ENCODE data around the gene HS6ST3.

HS6ST3 gene

GRCh38 chr13:96780105-96780504 is 690.2 kb downstream of the HS6ST3 start:
- DNase-seq (ENCODE audit: low read depth in 2 of 2, low spot score in 1 of 2) = no peak

- DNase-seq (ENCODE audit: low read depth in 2 of 2, low spot score in 1 of 2) = no peak
These were observed 691.2 kb downstream of the HS6ST3 start for GRCh38 chr13:96781141-96781540.

GRCh38 chr13:96782186-96782585 is 692.3 kb downstream of the HS6ST3 start:
- DNase-seq (ENCODE audit: low read depth in 2 of 2, low spot score in 1 of 2) = no peak

GRCh38 chr13:96783057-96783456 is 693.1 kb downstream of the HS6ST3 start:
- DNase-seq (ENCODE audit: low read depth in 2 of 2, low spot score in 1 of 2) = no peak

GRCh38 chr13:96783511-96783910 is 693.6 kb downstream of the HS6ST3 start:
- no peak for DNase-seq (ENCODE audit: low read depth in 2 of 2, low spot score in 1 of 2)

- DNase-seq (ENCODE audit: low read depth in 2 of 2, low spot score in 1 of 2) = no peak
These were observed 696.1 kb downstream of the HS6ST3 start for GRCh38 chr13:96785986-96786385.

- no peak for DNase-seq (ENCODE audit: low read depth in 2 of 2, low spot score in 1 of 2)
These were observed 702.3 kb downstream of the HS6ST3 start for GRCh38 chr13:96792188-96792587.

- no peak for DNase-seq (ENCODE audit: low read depth in 2 of 2, low spot score in 1 of 2)
These were observed 703.0 kb downstream of the HS6ST3 start for GRCh38 chr13:96792736-96793403.

GRCh38 chr13:96793404-96793755 is 703.5 kb downstream of the HS6ST3 start:
- no peak for DNase-seq (ENCODE audit: low read depth in 2 of 2, low spot score in 1 of 2)

- no peak for DNase-seq (ENCODE audit: low read depth in 2 of 2, low spot score in 1 of 2)
These were observed 704.8 kb downstream of the HS6ST3 start for GRCh38 chr13:96794669-96795068.

- no peak for DNase-seq (ENCODE audit: low read depth in 2 of 2, low spot score in 1 of 2)
These were observed 705.8 kb downstream of the HS6ST3 start for GRCh38 chr13:96795670-96796069.

- DNase-seq (ENCODE audit: low read depth in 2 of 2, low spot score in 1 of 2) = no peak
These were observed 706.3 kb downstream of the HS6ST3 start for GRCh38 chr13:96796091-96796633.

- DNase-seq (ENCODE audit: low read depth in 2 of 2, low spot score in 1 of 2) = no peak
These were observed 707.2 kb downstream of the HS6ST3 start for GRCh38 chr13:96797136-96797535.

GRCh38 chr13:96803456-96804100 is 713.7 kb downstream of the HS6ST3 start:
- no peak for DNase-seq (ENCODE audit: low read depth in 2 of 2, low spot score in 1 of 2)

GRCh38 chr13:96804174-96804573 is 714.3 kb downstream of the HS6ST3 start:
- no peak for DNase-seq (ENCODE audit: low read depth in 2 of 2, low spot score in 1 of 2)

GRCh38 chr13:96806746-96807145 is 716.8 kb downstream of the HS6ST3 start:
- DNase-seq (ENCODE audit: low read depth in 2 of 2, low spot score in 1 of 2) = no peak

- no peak for DNase-seq (ENCODE audit: low read depth in 2 of 2, low spot score in 1 of 2)
These were observed 719.6 kb downstream of the HS6ST3 start for GRCh38 chr13:96809366-96810096.

- DNase-seq (ENCODE audit: low read depth in 2 of 2, low spot score in 1 of 2) = no peak
These were observed 720.2 kb downstream of the HS6ST3 start for GRCh38 chr13:96810104-96810503.

GRCh38 chr13:96811049-96811448 is 721.1 kb downstream of the HS6ST3 start:
- DNase-seq (ENCODE audit: low read depth in 2 of 2, low spot score in 1 of 2) = no peak

- DNase-seq (ENCODE audit: low read depth in 2 of 2, low spot score in 1 of 2) = no peak
These were observed 726.4 kb downstream of the HS6ST3 start for GRCh38 chr13:96816261-96816660.

- DNase-seq (ENCODE audit: low read depth in 2 of 2, low spot score in 1 of 2) = no peak
These were observed 727.0 kb downstream of the HS6ST3 start for GRCh38 chr13:96816874-96817273.

- DNase-seq (ENCODE audit: low read depth in 2 of 2, low spot score in 1 of 2) = no peak
These were observed 727.5 kb downstream of the HS6ST3 start for GRCh38 chr13:96817336-96817941.
